Endothelial cell of umbilical vein (primary cell): Measurements from ENCODE around the gene ZP2. TPM values are rescaled to one million over a fixed set of nuclear protein-coding genes. Genes with fewer than 3 reads are reported as not detected.

Experiments
- BruUV-seq: library from RNA; stranded (reverse); fragments of 400-500 nt; replicated peaks from 2 replicates; lab custom pipeline; 2021; lab: Mats Ljungman, UMichigan
- CTCF ChIA-PET: fragments of 300-600, 350-600 bp; sonication (Branson Sonifier 250); formaldehyde crosslinking; loops from one replicate; lab custom pipeline; 2021; ENCODE audit warnings: antibody characterized with exemption, inconsistent platforms; lab: Charles Lee
- POLR2A ChIA-PET: fragments of 300-600, 350-600 bp; sonication (Branson Sonifier 250); formaldehyde crosslinking; loops from one replicate; lab custom pipeline; 2021; ENCODE audit warnings: antibody characterized with exemption, inconsistent platforms; lab: Charles Lee
- DNase-seq: peaks from one replicate; pipeline ENCODE4 v3.0.0-alpha.2; 2011; ENCODE audit warnings: low read depth, low spot score
- FAIRE-seq: peaks from 2 replicates; lab custom pipeline; 2011; peaks lifted over from hg19 to GRCh38; lab: Jason Lieb, UNC
- H2AFZ ChIP-seq: 2 replicates; pipeline ENCODE4 v1.6.0; 2012; ENCODE audit warnings: low read depth, low read length, control low read depth, inconsistent platforms
- H3K27ac ChIP-seq: 2 replicates; pipeline ENCODE4 v1.5.1; 2011; ENCODE audit warnings: low read depth, mild to moderate bottlenecking, control low read depth, low read length, moderate library complexity; ENCODE audit not compliant: insufficient read depth
- H3K27me3 ChIP-seq, 2 experiments: 2 replicates each; pipeline versions ENCODE4 v1.6.0 to v1.6.1; 2011; ENCODE audit warnings: low read length in 2 of 2, mixed read lengths in 1 of 2; ENCODE audit not compliant: control insufficient read depth in 2 of 2, insufficient read depth in 2 of 2
- H3K36me3 ChIP-seq, 2 experiments: 2 replicates in 1 of 2; 3 replicates in 1 of 2; pipeline ENCODE4 v1.5.1; 2011; ENCODE audit warnings: low read length in 2 of 2, mild to moderate bottlenecking in 1 of 2, moderate library complexity in 1 of 2; ENCODE audit not compliant: control insufficient read depth in 2 of 2, insufficient read depth in 2 of 2; ENCODE audit errors: extremely low read depth in 1 of 2
- H3K4me1 ChIP-seq: 3 replicates; pipeline ENCODE4 v1.5.1; 2011; ENCODE audit warnings: mild to moderate bottlenecking, low read length; ENCODE audit not compliant: control insufficient read depth, insufficient read depth; ENCODE audit errors: extremely low read depth
- H3K4me2 ChIP-seq: 2 replicates; pipeline ENCODE4 v1.6.1; 2011; ENCODE audit warnings: low read length, control low read depth, mixed read lengths; ENCODE audit not compliant: insufficient read depth
- H3K4me3 ChIP-seq, 3 experiments: fragments of 200-600 bp in 1 of 3; sonication (generic), shearing (Covaris generic) in 1 of 3; replicated peaks in 1 of 3; 2 replicates each; pipeline ENCODE4 v1.5.1; 2011 to 2016; ENCODE audit warnings: control low read depth in 3 of 3, low read length in 3 of 3, mild to moderate bottlenecking in 2 of 3, inconsistent platforms in 1 of 3, low read depth in 1 of 3, moderate library complexity in 1 of 3; ENCODE audit not compliant: insufficient read depth in 1 of 3
- H3K79me2 ChIP-seq: 2 replicates; pipeline ENCODE4 v1.6.0; 2012; ENCODE audit warnings: low read length, inconsistent platforms; ENCODE audit not compliant: control insufficient read depth, insufficient read depth
- H3K9ac ChIP-seq: replicated peaks from 2 replicates; pipeline ENCODE3; 2011; ENCODE audit warnings: low read length, control low read depth; ENCODE audit not compliant: insufficient read depth; ENCODE audit errors: extremely low read depth
- H3K9me1 ChIP-seq: replicated peaks from 3 replicates; pipeline ENCODE4 v1.6.0; 2011; ENCODE audit warnings: mild to moderate bottlenecking, low read length; ENCODE audit not compliant: control insufficient read depth, insufficient read depth; ENCODE audit errors: extremely low read depth
- H3K9me3 ChIP-seq: replicated peaks from 2 replicates; pipeline ENCODE4 v1.5.1; 2012; ENCODE audit warnings: low read length, inconsistent platforms; ENCODE audit not compliant: control insufficient read depth, insufficient read depth
- H4K20me1 ChIP-seq: replicated peaks from 2 replicates; pipeline ENCODE3; 2011; ENCODE audit warnings: mild to moderate bottlenecking, low read length; ENCODE audit not compliant: control insufficient read depth, insufficient read depth; ENCODE audit errors: extremely low read depth
- CTCF ChIP-seq, 2 donors: IDR thresholded peaks; 1 replicate in 1 of 2; 2 replicates in 1 of 2; pipeline ENCODE4 v1.5.1; 2011; ENCODE audit warnings: low read length in 2 of 2, mild to moderate bottlenecking in 2 of 2, moderate library complexity in 2 of 2, control low read depth in 1 of 2, inconsistent platforms in 1 of 2, low read depth in 1 of 2; ENCODE audit not compliant: insufficient read depth in 1 of 2; ENCODE audit errors: extremely low read depth in 1 of 2
- EZH2 ChIP-seq: IDR thresholded peaks from 2 replicates; pipeline ENCODE4 v1.6.1; 2012; ENCODE audit warnings: borderline replicate concordance, low read depth, mild to moderate bottlenecking, moderate library complexity, low read length, inconsistent platforms; ENCODE audit not compliant: severe bottlenecking
- FOS ChIP-seq: IDR thresholded peaks from 2 replicates; pipeline ENCODE4 v1.6.1; 2011; ENCODE audit warnings: mild to moderate bottlenecking, low read length, moderate library complexity, borderline replicate concordance; ENCODE audit not compliant: insufficient read depth
- GATA2 ChIP-seq: IDR thresholded peaks from 2 replicates; pipeline ENCODE4 v1.7.0; 2011; ENCODE audit warnings: low read depth, mild to moderate bottlenecking, moderate library complexity, mixed read lengths, low read length; ENCODE audit not compliant: insufficient read length, insufficient read depth
- JUN ChIP-seq: IDR thresholded peaks from 2 replicates; pipeline ENCODE4 v1.6.1; 2011; ENCODE audit warnings: borderline replicate concordance, low read depth; ENCODE audit not compliant: insufficient read length, insufficient read depth
- MAX ChIP-seq: IDR thresholded peaks from 2 replicates; pipeline ENCODE4 v1.6.1; 2011; ENCODE audit not compliant: insufficient read depth, insufficient read length
- MYC ChIP-seq: IDR thresholded peaks from one replicate; pipeline ENCODE4 v1.6.1; 2011; ENCODE audit warnings: mild to moderate bottlenecking, low read depth, low read length
- POLR2A ChIP-seq: IDR thresholded peaks from 2 replicates; pipeline ENCODE4 v1.6.1; 2012; ENCODE audit warnings: low read depth, mild to moderate bottlenecking, control low read depth, low read length
- POLR2AphosphoS5 ChIP-seq: IDR thresholded peaks from 2 replicates; pipeline ENCODE4 v1.6.1; 2012; ENCODE audit warnings: low read depth, mild to moderate bottlenecking, control low read depth, low read length, moderate library complexity; ENCODE audit not compliant: insufficient read depth
- dilution Hi-C: fragments of 300-500 bp; cut with MboI; formaldehyde crosslinking; loops from one replicate; pipeline ENCODE4 v1.15.0; 2019; ENCODE audit warnings: low sequenced_read_pairs; ENCODE audit not compliant: extremely low pct_ligation_motif_present
- intact Hi-C: fragments of 100-400 bp; cut with micrococcal nuclease; formaldehyde crosslinking; loops from one replicate; pipeline ENCODE4 v1.10.0; 2022
- polyA plus RNA-seq, 4 experiments: library from polyadenylated mRNA; depleted of rRNA in 3 of 4; stranded (reverse) in 3 of 4; unstranded in 1 of 4; fragments of >200 nt; gene quantifications; 2 replicates each; pipeline versions ENCODE4 v1.2.1 to v1.2.3, GENCODE V29; 2011 to 2012; ENCODE audit warnings: missing spikeins in 1 of 4
- total RNA-seq: library from RNA; stranded (reverse); gene quantifications from 2 replicates; pipeline ENCODE4 v1.2.3, GENCODE V29; 2021

ZP2 gene
- total and polyA plus RNA-seq, 2 donors (not counting 3 experiments of a cell fraction or from before 2014, with no cell fraction given), result not detected

- Histone ChIP-seq H3K4me1 (no peaks in the 10 kb centered on the region), H3K79me2 (no peaks in the 10 kb centered on the region), H3K27me3 (peaks cover 10 to 14% of the 10 kb centered on the region in 2 experiments), H3K9ac (no peak overlapping the region), H3K27ac (no peak overlapping the region), H3K36me3 (no peaks in the 10 kb centered on the region), H3K9me3 (no peaks in the 10 kb centered on the region), H3K4me3 (no peak overlapping the region), H2AFZ (no peak overlapping the region), H3K4me2 (no peak overlapping the region), H4K20me1 (no peaks in the 10 kb centered on the region), H3K9me1 (no peaks in the 10 kb centered on the region)
- no TSS peak for BruUV-seq
- TF ChIP-seq CTCF (IDR thresholded peaks at IDR 0.05; ENCODE audit: extremely low read depth in 1 of 2, insufficient read depth in 1 of 2, low read depth in 1 of 2, low read length in 2 of 2) (no peak), FOS (no peak), GATA2 (no peak), POLR2AphosphoS5 (no peak), MYC (no peak), EZH2 (no peak), POLR2A (no peak), MAX (no peak), JUN (no peak)
- CTCF ChIA-PET, result no interaction called here
- DNase-seq, result no peak
- intact Hi-C loops, result no loop called here
- FAIRE-seq, result no peak
- dilution Hi-C loops, result no loop called here
- POLR2A ChIA-PET, result no interaction called here
These were observed 11.3 kb upstream of the ZP2 start for GRCh38 chr16:21222495-21223337.
